HepG2 (cell line): ENCODE results near the gene SLC20A1. TPM values are rescaled to one million over a fixed set of nuclear protein-coding genes. Genes with fewer than 3 reads are reported as not detected.

Experiments
- ATAC-seq: fragments of 200-7000 bp; cut with Tn5 transposase; 3 replicates; pipeline ENCODE4 v1.9.1; 2020; ENCODE audit warnings: mild to moderate bottlenecking, moderate library complexity
- BruUV-seq: library from RNA; stranded (reverse); fragments of 400-500 nt; replicated peaks from 2 replicates; lab custom pipeline; 2021; lab: Mats Ljungman, UMichigan
- CTCF ChIA-PET: fragments of 300-600 bp; formaldehyde crosslinking; extraction: SDS; loops from one replicate; lab custom pipeline; 2021; ENCODE audit warnings: low total read pairs, inconsistent platforms, low intra/inter-chr PET ratio; lab: Yijun Ruan, JAX
- POLR2A ChIA-PET: fragments of 350-600 bp; sonication (Branson Sonifier 250); formaldehyde crosslinking; loops from one replicate; lab custom pipeline; 2020; ENCODE audit warnings: antibody characterized with exemption, inconsistent platforms; lab: Yijun Ruan, JAX
- DNase-seq: peaks from one replicate; pipeline ENCODE4 v3.0.0-alpha.2; 2015; ENCODE audit warnings: low spot score
- FAIRE-seq: peaks from 3 replicates; lab custom pipeline; 2011; peaks lifted over from hg19 to GRCh38; lab: Jason Lieb, UNC
- H2AFZ ChIP-seq: one replicate; pipeline ENCODE4 v1.6.1; 2011; ENCODE audit warnings: low read length, inconsistent platforms
- H3K27ac ChIP-seq: fragments of 300-600 bp; 3 replicates; pipeline ENCODE4 v1.8.0; 2011; ENCODE audit warnings: mixed run types, mild to moderate bottlenecking, mixed read lengths, low read length, inconsistent platforms; ENCODE audit not compliant: insufficient read depth; ENCODE audit errors: extremely low read length
- H3K27me3 ChIP-seq, 2 experiments: fragments of 200-600 bp in 1 of 2; 2 replicates in 1 of 2; 3 replicates in 1 of 2; pipeline versions ENCODE4 v1.6.0 to v1.8.0; 2011; ENCODE audit warnings: low read length in 2 of 2, mild to moderate bottlenecking in 2 of 2, moderate library complexity in 2 of 2, inconsistent platforms in 1 of 2; ENCODE audit not compliant: insufficient read depth in 2 of 2, control insufficient read depth in 1 of 2
- H3K36me3 ChIP-seq, 2 experiments: fragments of 200-600 bp in 1 of 2; replicated peaks in 1 of 2; 2 replicates in 1 of 2; 3 replicates in 1 of 2; pipeline versions ENCODE4 v1.5.1 to v1.8.0; 2011; ENCODE audit warnings: low read length in 2 of 2, inconsistent platforms in 1 of 2; ENCODE audit not compliant: insufficient read depth in 2 of 2, control insufficient read depth in 1 of 2
- H3K4me1 ChIP-seq: 2 replicates; pipeline ENCODE4 v1.5.1; 2012; ENCODE audit warnings: low read length, inconsistent platforms; ENCODE audit not compliant: insufficient read depth
- H3K4me2 ChIP-seq: 2 replicates; pipeline ENCODE4 v1.6.0; 2011; ENCODE audit warnings: low read depth, low read length, inconsistent platforms
- H3K4me3 ChIP-seq, 3 experiments: fragments of 200-600 bp in 1 of 3; sonication (generic), shearing (Covaris generic) in 1 of 3; replicated peaks in 1 of 3; 2 replicates each; pipeline ENCODE4 v1.5.1; 2011 to 2016; ENCODE audit warnings: low read length in 3 of 3, inconsistent platforms in 2 of 3, low read depth in 2 of 3, mild to moderate bottlenecking in 2 of 3, control low read depth in 1 of 3, mixed read lengths in 1 of 3; ENCODE audit not compliant: insufficient read depth in 1 of 3
- H3K79me2 ChIP-seq: one replicate; pipeline ENCODE4 v1.6.1; 2011; ENCODE audit warnings: low read length, inconsistent platforms; ENCODE audit not compliant: insufficient read depth
- H3K9ac ChIP-seq: 2 replicates; pipeline ENCODE4 v1.6.0; 2011; ENCODE audit warnings: mild to moderate bottlenecking, low read depth, low read length, inconsistent platforms; ENCODE audit not compliant: insufficient read depth
- H3K9me3 ChIP-seq: 2 replicates; pipeline ENCODE4 v1.5.1; 2012; ENCODE audit warnings: mild to moderate bottlenecking, low read length
- H4K20me1 ChIP-seq: 2 replicates; pipeline ENCODE4 v1.6.0; 2011; ENCODE audit warnings: inconsistent platforms, mild to moderate bottlenecking, low read length, moderate library complexity; ENCODE audit not compliant: insufficient read depth
- CSRNP1 ChIP-seq: sonication (generic); formaldehyde crosslinking; IDR thresholded peaks from 2 replicates; pipeline ENCODE4 v1.8.1; 2023; ENCODE audit warnings: mild to moderate bottlenecking, missing genetic modification reagents
- HINFP ChIP-seq: sonication (generic); formaldehyde crosslinking; IDR thresholded peaks from 2 replicates; pipeline ENCODE4 v1.4.0; 2020; ENCODE audit warnings: low read depth, mild to moderate bottlenecking, missing genetic modification reagents
- NONO ChIP-seq, 2 experiments: fragments of 450-650 bp in 1 of 2; sonication (generic) in 1 of 2; formaldehyde crosslinking in 1 of 2; IDR thresholded peaks in 1 of 2; conservative IDR thresholded peaks in 1 of 2; 2 replicates each; pipeline versions ENCODE4 v1.6.1 to v1.8.0; 2017 to 2022; ENCODE audit warnings: mild to moderate bottlenecking in 1 of 2, missing genetic modification reagents in 1 of 2, moderate library complexity in 1 of 2
- NR2F1 ChIP-seq, 2 experiments: fragments of 450-650 bp in 1 of 2; formaldehyde crosslinking in 1 of 2; IDR thresholded peaks; 2 replicates each; pipeline versions ENCODE4 v1.5.0 to v1.6.1; 2016 to 2020; ENCODE audit warnings: mild to moderate bottlenecking in 1 of 2, missing compliant biosample characterization in 1 of 2, missing genetic modification reagents in 1 of 2, moderate library complexity in 1 of 2
- NR2F6 ChIP-seq, 2 experiments: IDR thresholded peaks; 2 replicates each; pipeline ENCODE4 v1.6.1; 2016; ENCODE audit warnings: antibody characterized with exemption in 1 of 2, mild to moderate bottlenecking in 1 of 2
- THAP11 ChIP-seq: IDR thresholded peaks from 2 replicates; pipeline ENCODE4 v1.6.1; 2016; ENCODE audit warnings: missing biosample characterization, missing genetic modification reagents
- TRAFD1 ChIP-seq: sonication (generic); formaldehyde crosslinking; IDR thresholded peaks from 2 replicates; pipeline ENCODE4 v1.5.1; 2020; ENCODE audit warnings: missing genetic modification reagents, mild to moderate bottlenecking, borderline replicate concordance
- ZC3H4 ChIP-seq: sonication (generic); formaldehyde crosslinking; IDR thresholded peaks from 2 replicates; pipeline ENCODE4 v1.4.0; 2020; ENCODE audit warnings: missing genetic modification reagents, borderline replicate concordance
- ZFAT ChIP-seq: sonication (generic); formaldehyde crosslinking; conservative IDR thresholded peaks from 2 replicates; pipeline ENCODE4 v1.8.1; 2023; ENCODE audit warnings: missing genetic modification reagents, inconsistent platforms
- ZNF234 ChIP-seq: sonication (generic); formaldehyde crosslinking; conservative IDR thresholded peaks from 2 replicates; pipeline ENCODE4 v1.5.1; 2020; ENCODE audit warnings: mild to moderate bottlenecking, missing genetic modification reagents
- ZNF687 ChIP-seq: sonication (generic); formaldehyde crosslinking; IDR thresholded peaks from 2 replicates; pipeline ENCODE4 v1.5.1; 2020; ENCODE audit warnings: mild to moderate bottlenecking, missing genetic modification reagents, moderate library complexity
- ZNF781 ChIP-seq: sonication (generic); formaldehyde crosslinking; IDR thresholded peaks from 2 replicates; pipeline ENCODE4 v1.5.1; 2020; ENCODE audit warnings: borderline replicate concordance, mild to moderate bottlenecking, missing genetic modification reagents; ENCODE audit errors: not compliant biosample characterization
- WGBS: methylation state at CpG from one replicate; pipeline ENCODE4 v1.1.6; 2017; ENCODE audit warnings: low lambda C conversion rate; 5-methylcytosine and 5-hydroxymethylcytosine counted together
- in situ Hi-C: cut with HindIII; loops from 2 replicates; pipeline ENCODE4 v1.10.0; 2017; ENCODE audit warnings: low pct_unique_long_range_greater_than_20kb; ENCODE audit not compliant: extremely low pct_ligation_motif_present
- intact Hi-C: fragments of 100-400 bp; cut with micrococcal nuclease; formaldehyde crosslinking; loops from one replicate; pipeline ENCODE4 v1.10.0; 2022; ENCODE audit not compliant: unreplicated experiment
- polyA plus RNA-seq, 8 experiments: library from polyadenylated mRNA; depleted of rRNA in 3 of 8; stranded (reverse) in 7 of 8; unstranded in 1 of 8; fragments of >200 nt; fragmentation: Illumina TruSeq in 4 of 8; extraction: Trizol in 4 of 8; gene quantifications; 2 replicates each; pipeline versions ENCODE4 v1.2.1 to v1.2.3, GENCODE V29; 2011 to 2016; ENCODE audit warnings: low read depth in 4 of 8, missing spikeins in 1 of 8, mixed read lengths in 1 of 8; ENCODE audit not compliant: insufficient read depth in 1 of 8
- total RNA-seq, 5 experiments: library from RNA; depleted of rRNA; stranded (reverse); fragments of >200 nt; fragmentation: Illumina TruSeq; extraction: Trizol; gene quantifications; 2 replicates each; pipeline ENCODE4 v1.2.3, GENCODE V29; 2016; ENCODE audit warnings: low read depth in 1 of 5

Gene SLC20A1
- total and polyA plus RNA-seq, 2 of the 13 experiments (the other 11 are each of a cell fraction or from before 2014, with no cell fraction given): 54.0 to 85.9 TPM

- 49% methylated on average over 14 of the region's 14 CpGs for WGBS
- Histone ChIP-seq H3K27me3 (0 out of 5 replicates have a peak, but pooled peaks cover 0 to 4% of the 10 kb centered on the region in 2 experiments), H3K4me1 (peaks cover 63% of the 10 kb centered on the region), H3K27ac (no peak overlapping the region), H3K9ac (no peak overlapping the region), H3K4me3 (no peak overlapping the region; a peak in 1 of 6 replicates), H2AFZ (no peak overlapping the region), H3K9me3 (no peaks in the 10 kb centered on the region), H3K79me2 (no peaks in the 10 kb centered on the region), H3K4me2 (peak overlapping the region; percentile 22; the same call in 1 of the 2 replicates), H3K36me3 (no peaks in the 10 kb centered on the region), H4K20me1 (no peaks in the 10 kb centered on the region)
- CTCF ChIA-PET: no interaction called here
- no TSS peak for BruUV-seq
- DNase-seq (no peak), ATAC-seq (no peak; the same call in 2 of the 3 replicates), FAIRE-seq (no peak)
- intact Hi-C loops (no loop called here), in situ Hi-C loops (loop anchor here (5.0 kb wide), 1 partner anchor 61 kb away; no protein-coding TSS in a partner anchor)
- POLR2A ChIA-PET: interaction anchor here (0.7 to 1.0 kb wide), 2 partner anchors 43 kb away, joined by 3 read pairs; partner anchors contain the start of gene SLC20A1
- TF ChIP-seq HINFP (CRISPR knock-in tag) (no peak), ZNF687 (CRISPR knock-in tag) (peak; percentile 32; the same call in 1 of the 2 replicates), THAP11 (CRISPR knock-in tag) (no peak), NR2F1 (CRISPR knock-in tag; IDR thresholded peaks at IDR 0.05) (0 out of 4 replicates have a peak, but pooled peaks have one; percentile 27 to 34), CSRNP1 (CRISPR knock-in tag) (no peak), NR2F6 (IDR thresholded peaks at IDR 0.05) (peak; percentile 47; the same call in 1 of the 2 replicates), NR2F6 (CRISPR knock-in tag; IDR thresholded peaks at IDR 0.05) (peak; percentile 61; the same call in 1 of the 2 replicates), ZFAT (CRISPR knock-in tag) (no peak), TRAFD1 (CRISPR knock-in tag) (no peak), ZNF234 (CRISPR knock-in tag) (no peak), ZC3H4 (no peak), ZNF781 (CRISPR knock-in tag) (no peak), NONO (IDR thresholded peaks at IDR 0.05) (no peak), NONO (CRISPR knock-in tag; conservative IDR thresholded peaks at IDR 0.05) (no peak)
These were observed 42.5 kb downstream of the SLC20A1 start for GRCh38 chr2:112688086-112688880.
